Endometrium (tissue), 2 donors: ENCODE measurements around the gene RNF144A.
A peak's percentile ranks its signal among the peaks of the same experiment; 100 is the strongest.

Experiments used
- FAIRE-seq: peaks from 2 replicates; lab custom pipeline; 2012; peaks lifted over from hg19 to GRCh38; lab: Jason Lieb, UNC
- donor health status: control.
- donor health status: control.

RNF144A gene

GRCh38 chr2:7007846-7008741, 90.9 kb downstream of the RNF144A start:
- peak; percentile 46 for FAIRE-seq

GRCh38 chr2:7009207-7009911, 92.1 kb downstream of the RNF144A start:
- no peak for FAIRE-seq

- FAIRE-seq: no peak
These were observed 93.3 kb downstream of the RNF144A start for GRCh38 chr2:7010391-7011054.

- FAIRE-seq: peak; percentile 61
These were observed 94.3 kb downstream of the RNF144A start for GRCh38 chr2:7011356-7012083.

- no peak for FAIRE-seq
These were observed 95.0 kb downstream of the RNF144A start for GRCh38 chr2:7012141-7012764.

- no peak for FAIRE-seq
These were observed 96.4 kb downstream of the RNF144A start for GRCh38 chr2:7013471-7014160.

- FAIRE-seq: no peak
These were observed 97.0 kb downstream of the RNF144A start for GRCh38 chr2:7014174-7014640.

- FAIRE-seq: no peak
These were observed 98.1 kb downstream of the RNF144A start for GRCh38 chr2:7015007-7015950.

GRCh38 chr2:7016148-7016547, 98.9 kb downstream of the RNF144A start:
- FAIRE-seq: peak; percentile 97

GRCh38 chr2:7016601-7017211, 99.5 kb downstream of the RNF144A start:
- FAIRE-seq: no peak

GRCh38 chr2:7017671-7018281, 100.6 kb downstream of the RNF144A start:
- FAIRE-seq: no peak

- FAIRE-seq: no peak
These were observed 101.1 kb downstream of the RNF144A start for GRCh38 chr2:7018282-7018701.

- FAIRE-seq: no peak
These were observed 101.6 kb downstream of the RNF144A start for GRCh38 chr2:7018767-7019166.

GRCh38 chr2:7019191-7019590, 102.0 kb downstream of the RNF144A start:
- FAIRE-seq: no peak

- FAIRE-seq: no peak
These were observed 102.8 kb downstream of the RNF144A start for GRCh38 chr2:7020059-7020458.

- FAIRE-seq: no peak
These were observed 103.3 kb downstream of the RNF144A start for GRCh38 chr2:7020468-7020867.

- FAIRE-seq: no peak
These were observed 103.8 kb downstream of the RNF144A start for GRCh38 chr2:7020939-7021470.
